GM13976 (cell line): ENCODE data around the gene ENOX1.
"Not testable (repeated sequence)": the region's sequence is repeated elsewhere in the genome, so short reads cannot be mapped to it uniquely, and the experiment has no call there.

Experiments
- DNase-seq: peaks from one replicate; pipeline ENCODE4 v3.0.0; 2012; ENCODE audit warnings: low spot score
- in situ Hi-C: fragments of 300-500 bp; cut with MboI; formaldehyde crosslinking; loops from one replicate; pipeline ENCODE4 v1.12.0; 2022; ENCODE audit warnings: low sequenced_read_pairs, mixed read lengths, inconsistent platforms; ENCODE audit not compliant: unreplicated experiment
- TF ChIP-seq, protein P1 (sequence below): IDR thresholded peaks from 2 replicates; pipeline ENCODE4 v1.5.1; 2012; ENCODE audit warnings: borderline replicate concordance, mild to moderate bottlenecking; ENCODE audit not compliant: insufficient read depth; ENCODE audit errors: extremely low read depth, missing control alignments, control extremely low read depth

The ENOX1 gene

DNA sequence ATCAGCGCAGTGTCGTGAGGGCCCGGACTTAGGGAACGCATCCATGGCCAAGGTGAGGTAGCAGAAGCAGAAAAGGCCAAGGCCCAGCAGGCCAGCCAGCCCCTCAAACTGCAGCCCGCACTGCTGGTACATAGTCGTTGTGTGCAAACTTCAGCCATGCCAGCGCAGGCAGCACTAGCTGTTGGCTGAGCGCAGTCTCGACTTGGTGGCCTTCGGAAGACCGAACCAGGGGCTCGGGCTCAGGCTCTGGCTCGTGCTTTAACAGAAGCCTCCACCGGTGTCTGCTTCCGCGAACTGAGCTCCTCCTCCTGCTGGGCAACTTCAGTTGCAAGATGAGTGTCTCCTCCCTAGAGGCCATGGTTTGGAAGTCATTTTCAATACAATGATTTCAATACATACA, 605.9 kb downstream of the ENOX1 start:
- in situ Hi-C loops: no loop called here
- no peak for DNase-seq
- TF ChIP-seq, protein P1, sequence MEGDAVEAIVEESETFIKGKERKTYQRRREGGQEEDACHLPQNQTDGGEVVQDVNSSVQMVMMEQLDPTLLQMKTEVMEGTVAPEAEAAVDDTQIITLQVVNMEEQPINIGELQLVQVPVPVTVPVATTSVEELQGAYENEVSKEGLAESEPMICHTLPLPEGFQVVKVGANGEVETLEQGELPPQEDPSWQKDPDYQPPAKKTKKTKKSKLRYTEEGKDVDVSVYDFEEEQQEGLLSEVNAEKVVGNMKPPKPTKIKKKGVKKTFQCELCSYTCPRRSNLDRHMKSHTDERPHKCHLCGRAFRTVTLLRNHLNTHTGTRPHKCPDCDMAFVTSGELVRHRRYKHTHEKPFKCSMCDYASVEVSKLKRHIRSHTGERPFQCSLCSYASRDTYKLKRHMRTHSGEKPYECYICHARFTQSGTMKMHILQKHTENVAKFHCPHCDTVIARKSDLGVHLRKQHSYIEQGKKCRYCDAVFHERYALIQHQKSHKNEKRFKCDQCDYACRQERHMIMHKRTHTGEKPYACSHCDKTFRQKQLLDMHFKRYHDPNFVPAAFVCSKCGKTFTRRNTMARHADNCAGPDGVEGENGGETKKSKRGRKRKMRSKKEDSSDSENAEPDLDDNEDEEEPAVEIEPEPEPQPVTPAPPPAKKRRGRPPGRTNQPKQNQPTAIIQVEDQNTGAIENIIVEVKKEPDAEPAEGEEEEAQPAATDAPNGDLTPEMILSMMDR: no peak

DNA sequence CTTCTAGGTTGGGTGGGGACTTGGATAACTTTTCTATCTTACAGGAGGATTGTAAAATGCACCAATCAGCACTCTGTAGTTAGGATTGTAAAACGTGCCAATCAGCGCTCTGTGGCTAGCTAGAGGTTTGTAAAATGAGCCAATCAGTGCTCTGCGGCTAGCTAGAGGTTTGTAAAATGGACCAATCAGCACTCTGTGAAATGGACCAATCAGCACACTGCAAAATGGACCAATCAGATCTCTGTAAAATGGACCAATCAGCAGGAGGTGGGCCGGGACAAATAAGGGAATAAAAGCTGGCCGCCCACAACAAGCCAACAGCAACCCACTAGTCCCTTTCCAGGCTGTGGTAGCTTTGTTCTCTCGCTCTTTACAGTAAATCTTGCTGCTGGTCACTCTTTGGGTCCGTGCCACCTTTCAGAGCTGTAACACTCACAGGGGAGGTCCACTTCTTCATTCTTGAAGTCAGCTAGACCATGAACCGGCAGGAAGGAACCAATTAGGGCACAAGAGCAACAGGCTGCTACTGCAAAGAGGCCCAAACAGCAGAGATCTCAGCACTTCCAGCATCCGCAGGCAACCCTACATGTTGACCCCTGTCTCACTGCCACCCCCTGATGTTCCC, 606.6 kb downstream of the ENOX1 start:
- in situ Hi-C loops: no loop called here
- TF ChIP-seq, protein P1: no peak
- DNase-seq: no peak

DNA sequence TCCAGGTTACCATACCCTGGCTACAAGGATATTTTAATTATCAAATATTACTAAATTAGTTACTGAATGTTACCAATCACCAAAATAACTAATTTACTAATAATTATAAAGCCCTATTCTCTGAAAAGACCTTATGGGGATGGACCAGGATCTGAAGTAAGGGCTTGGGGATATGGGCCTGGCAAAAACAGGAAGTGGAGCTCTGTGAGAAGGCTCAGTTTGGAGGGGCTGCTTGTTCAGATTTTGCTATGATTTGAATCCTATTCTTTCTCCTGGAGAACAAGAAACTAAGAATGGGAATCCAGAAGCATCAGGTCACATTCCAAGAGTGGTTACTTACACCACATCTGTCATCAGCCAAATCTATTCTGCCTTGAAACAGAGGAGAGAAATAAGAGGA, 615.3 kb downstream of the ENOX1 start:
- in situ Hi-C loops: no loop called here
- TF ChIP-seq, protein P1: no peak
- no peak for DNase-seq

DNA sequence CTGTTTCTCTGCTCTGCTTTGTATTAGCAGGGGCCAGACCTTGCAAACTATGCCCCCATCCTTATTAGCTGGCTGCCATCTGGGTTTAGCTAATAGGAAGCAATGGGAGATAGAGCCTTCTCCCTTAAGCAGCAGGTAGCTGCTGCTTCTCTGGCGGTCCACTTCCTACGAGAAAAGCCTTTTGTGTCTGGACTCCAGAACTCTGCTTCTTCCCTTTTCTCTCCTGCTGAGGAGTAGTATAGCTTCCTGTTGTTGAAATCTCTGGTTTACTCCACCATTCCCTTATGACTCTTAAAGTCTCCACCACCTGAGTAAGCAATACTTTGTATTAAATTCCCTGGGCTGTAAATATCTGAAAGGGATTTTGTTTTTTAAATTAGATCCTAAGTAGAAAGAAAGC, 616.3 kb downstream of the ENOX1 start:
- TF ChIP-seq, protein P1: no peak
- no peak for DNase-seq

DNA sequence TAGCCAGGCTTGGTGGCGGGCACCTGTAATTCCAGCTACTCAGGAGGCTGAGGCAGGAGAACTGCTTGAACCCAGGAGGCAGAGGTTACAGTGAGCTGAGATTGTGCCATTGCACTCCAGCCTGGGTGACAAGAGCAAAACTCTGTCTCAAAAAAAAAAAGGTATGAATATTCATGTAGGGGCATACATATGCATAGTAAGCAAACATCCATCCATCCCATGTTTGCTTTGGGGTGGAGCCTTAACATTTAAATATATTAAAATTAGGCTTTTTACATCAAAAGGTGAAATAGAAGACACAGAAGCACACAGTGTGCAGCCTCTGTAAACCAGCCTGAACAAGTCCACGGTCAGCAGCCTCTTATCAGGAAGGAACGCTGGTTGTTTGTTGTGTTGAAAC, 618.3 kb downstream of the ENOX1 start:
- DNase-seq, in situ Hi-C loops: not testable (repeated sequence)

More for the DNA sequence above, 616.3 kb downstream of the ENOX1 start:
- in situ Hi-C loops: no loop called here

DNA sequence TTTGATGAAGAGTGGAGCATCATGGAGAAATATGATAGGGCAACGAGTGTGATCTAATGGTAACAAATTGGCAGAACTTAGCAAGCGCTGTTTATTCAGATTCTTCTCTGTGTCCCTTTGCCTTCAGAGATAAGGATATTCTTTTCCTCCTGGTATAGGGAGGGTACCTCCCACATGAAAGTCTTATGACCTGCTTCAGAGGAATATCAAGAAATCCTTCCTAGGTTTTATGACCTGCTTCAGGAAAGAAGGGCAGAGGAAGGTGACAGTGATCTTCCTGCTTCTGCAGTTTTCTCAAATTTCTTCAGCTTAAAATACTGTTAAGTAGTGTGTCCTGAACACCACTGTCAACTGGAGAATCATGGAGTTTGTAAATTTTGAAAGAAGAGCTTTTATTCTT, 619.0 kb downstream of the ENOX1 start:
- in situ Hi-C loops: no loop called here
- no peak for DNase-seq
- TF ChIP-seq, protein P1: no peak

DNA sequence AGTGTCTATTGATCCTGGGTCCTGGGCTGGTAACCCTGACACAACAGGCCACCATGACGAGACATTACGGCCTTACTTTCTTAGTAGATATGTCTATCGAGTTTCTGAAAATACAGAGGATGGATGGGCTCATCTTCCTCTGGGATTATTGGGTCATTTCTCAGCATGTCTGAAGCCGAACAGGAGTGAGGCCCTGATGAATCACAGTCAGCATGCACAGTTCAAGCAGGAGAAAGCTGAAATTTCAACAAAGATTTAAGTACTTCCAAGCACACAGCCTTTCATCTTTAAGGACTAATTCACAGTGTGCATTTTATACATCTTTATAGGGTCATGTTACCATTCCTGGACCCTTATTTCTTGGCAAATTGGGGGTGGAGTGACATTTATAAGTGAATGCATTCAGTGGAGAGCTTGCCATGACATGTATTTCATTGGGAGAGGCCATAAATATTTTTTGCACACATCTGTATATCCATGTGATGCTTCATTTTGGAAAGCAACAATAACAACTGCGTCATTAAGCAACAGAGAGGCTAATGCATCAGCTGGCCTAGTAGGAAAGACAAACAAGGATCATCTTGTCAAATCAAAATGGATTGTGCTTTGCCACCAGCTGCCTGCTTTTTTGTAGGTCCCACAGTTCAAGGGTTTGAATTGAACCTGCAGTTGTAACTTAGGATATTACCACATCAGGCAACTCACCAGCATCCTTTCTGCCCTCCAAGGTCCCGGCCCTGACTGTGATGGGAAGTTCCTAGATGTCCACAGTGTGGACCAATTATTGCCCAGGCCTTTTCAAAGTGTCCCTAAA, 619.9 kb downstream of the ENOX1 start:
- TF ChIP-seq, protein P1: no peak
- DNase-seq: no peak
- in situ Hi-C loops: no loop called here
